Ovary (tissue), 9 donors: ENCODE results near the gene TENM3. TPM values are rescaled to one million over a fixed set of nuclear protein-coding genes. Genes with fewer than 3 reads are reported as not detected.

Experiments used
- DNase-seq, 5 donors: peaks; one replicate each; pipeline ENCODE4 v3.0.0-alpha.2; 2019 to 2020
- H3K27ac ChIP-seq, 2 donors: fragments of 200-600 bp; one replicate each; pipeline versions ENCODE4 v1.5.1 to v1.8.0; 2019 to 2022
- H3K27me3 ChIP-seq: fragments of 200-600 bp; one replicate; pipeline ENCODE4 v1.8.0; 2022
- H3K36me3 ChIP-seq: fragments of 200-600 bp; sonication (generic); one replicate; pipeline ENCODE4 v1.5.1; 2019
- H3K4me1 ChIP-seq: one replicate; pipeline ENCODE4 v1.8.1; 2013; ENCODE audit warnings: mild to moderate bottlenecking, moderate library complexity; ENCODE audit not compliant: insufficient read depth
- H3K4me3 ChIP-seq: fragments of 200-600 bp; sonication (generic); one replicate; pipeline ENCODE4 v1.5.1; 2017
- H3K9me3 ChIP-seq, 2 donors: fragments of 200-600 bp in 1 of 2; sonication (generic) in 1 of 2; one replicate each; pipeline versions ENCODE4 v1.5.1 to v1.8.1; 2013 to 2019; ENCODE audit warnings: mild to moderate bottlenecking in 1 of 2, moderate library complexity in 1 of 2
- EP300 ChIP-seq: sonication (generic); formaldehyde crosslinking; IDR thresholded peaks from one replicate; pipeline ENCODE4 v1.6.1; 2017; ENCODE audit warnings: antibody characterized with exemption
- POLR2A ChIP-seq: fragments of 450-650 bp; IDR thresholded peaks from one replicate; pipeline ENCODE4 v1.6.1; 2017; ENCODE audit warnings: antibody characterized with exemption, mild to moderate bottlenecking, moderate library complexity
- WGBS, 3 donors: extraction: QIAGEN DNeasy Blood & Tissue Kit in 1 of 3; methylation state at CpG; one replicate each; pipeline versions ENCODE4 v1.1.5 to v1.1.7; 2013 to 2017; 5-methylcytosine and 5-hydroxymethylcytosine counted together
- intact Hi-C, 4 donors: fragments of 100-400 bp; cut with DNase I; formaldehyde crosslinking; loops; one replicate each; pipeline versions ENCODE4 v1.11.0 to v1.15.1; 2022 to 2023
- polyA plus RNA-seq, 2 donors: library from polyadenylated mRNA; stranded (reverse); fragments of 200-250 nt in 1 of 2; fragments of 350-450 nt in 1 of 2; fragmentation: Illumina TruSeq in 1 of 2; extraction: RNeasy Lipid Tissue Mini Kit (QIAGEN cat#74804) in 1 of 2; gene quantifications; one replicate each; pipeline ENCODE4 v1.2.3, GENCODE V29; 2013 to 2014
- total RNA-seq, 7 donors: library from RNA; depleted of rRNA in 2 of 7; stranded (reverse); fragments of >200 nt in 2 of 7; fragmentation: NEBNext Ultra II Directional in 3 of 7; extraction: Animal tissue kit (Norgen Biotek cat#: 25700) in 3 of 7; gene quantifications; one replicate each; pipeline versions ENCODE4 v1.1.0 to v1.2.4, GENCODE V29; 2016 to 2023
- TF ChIP-seq, protein P1 (sequence below), 3 donors: fragments of 450-650 bp in 2 of 3; fragments of 200-600 bp in 1 of 3; IDR thresholded peaks; one replicate each; pipeline versions ENCODE4 v1.5.1 to v1.8.0; 2016 to 2022; ENCODE audit warnings: antibody characterized with exemption in 3 of 3, mild to moderate bottlenecking in 1 of 3
- donor health status: DM: no; HTN: no; CAD: no; lungs with moderate emphysema.
- donor health status: DM: no; HTN: no; CAD: no.
- donor health status: Bipolar disorder and iron deficiency.
- donor health status: DM: yes; HTN: yes; CAD: no.
- donor health status: DM: no; HTN: no; CAD: no.
- donor health status: DM: yes; HTN: yes; CAD: no.

Gene TENM3
- total and polyA plus RNA-seq, 9 donors: 0.82 to 16.1 (median 5.7) TPM

DNA sequence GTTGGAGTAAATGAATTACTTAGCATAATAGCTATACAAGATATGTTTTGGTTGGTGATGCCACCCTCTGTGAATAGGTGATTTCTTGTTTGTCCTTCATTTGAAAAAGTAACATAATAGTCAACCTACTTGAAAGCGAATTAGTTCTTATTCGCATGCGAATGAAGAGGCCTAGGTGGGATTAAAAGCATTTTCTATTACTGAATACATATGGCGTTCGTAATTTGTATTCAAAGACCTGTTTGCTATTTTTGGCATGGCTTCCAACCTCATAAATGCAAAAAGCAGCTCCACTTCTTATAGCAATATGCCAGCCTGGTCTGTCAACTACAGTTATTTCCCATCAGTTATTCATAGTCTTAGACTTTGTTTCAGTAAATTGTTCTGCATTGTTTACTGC is 261.3 kb downstream of the TENM3 start:
- no peaks in the 10 kb centered on the region for H3K36me3 ChIP-seq
- DNase-seq: no peak
- 93 to 96% (median 95%) methylated on average over 5 of the region's 5 CpGs for WGBS, 3 donors
- H3K4me1 ChIP-seq: no peaks in the 10 kb centered on the region
- TF ChIP-seq EP300 (no peak), POLR2A (no peak)
- TF ChIP-seq, protein P1, sequence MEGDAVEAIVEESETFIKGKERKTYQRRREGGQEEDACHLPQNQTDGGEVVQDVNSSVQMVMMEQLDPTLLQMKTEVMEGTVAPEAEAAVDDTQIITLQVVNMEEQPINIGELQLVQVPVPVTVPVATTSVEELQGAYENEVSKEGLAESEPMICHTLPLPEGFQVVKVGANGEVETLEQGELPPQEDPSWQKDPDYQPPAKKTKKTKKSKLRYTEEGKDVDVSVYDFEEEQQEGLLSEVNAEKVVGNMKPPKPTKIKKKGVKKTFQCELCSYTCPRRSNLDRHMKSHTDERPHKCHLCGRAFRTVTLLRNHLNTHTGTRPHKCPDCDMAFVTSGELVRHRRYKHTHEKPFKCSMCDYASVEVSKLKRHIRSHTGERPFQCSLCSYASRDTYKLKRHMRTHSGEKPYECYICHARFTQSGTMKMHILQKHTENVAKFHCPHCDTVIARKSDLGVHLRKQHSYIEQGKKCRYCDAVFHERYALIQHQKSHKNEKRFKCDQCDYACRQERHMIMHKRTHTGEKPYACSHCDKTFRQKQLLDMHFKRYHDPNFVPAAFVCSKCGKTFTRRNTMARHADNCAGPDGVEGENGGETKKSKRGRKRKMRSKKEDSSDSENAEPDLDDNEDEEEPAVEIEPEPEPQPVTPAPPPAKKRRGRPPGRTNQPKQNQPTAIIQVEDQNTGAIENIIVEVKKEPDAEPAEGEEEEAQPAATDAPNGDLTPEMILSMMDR (IDR thresholded peaks at IDR 0.05): no peak
- H3K27ac ChIP-seq: no peak overlapping the region
- H3K4me3 ChIP-seq: no peak overlapping the region
- H3K9me3 ChIP-seq: no peaks in the 10 kb centered on the region
- intact Hi-C loops: no loop called here
- H3K27me3 ChIP-seq: no peaks in the 10 kb centered on the region

DNA sequence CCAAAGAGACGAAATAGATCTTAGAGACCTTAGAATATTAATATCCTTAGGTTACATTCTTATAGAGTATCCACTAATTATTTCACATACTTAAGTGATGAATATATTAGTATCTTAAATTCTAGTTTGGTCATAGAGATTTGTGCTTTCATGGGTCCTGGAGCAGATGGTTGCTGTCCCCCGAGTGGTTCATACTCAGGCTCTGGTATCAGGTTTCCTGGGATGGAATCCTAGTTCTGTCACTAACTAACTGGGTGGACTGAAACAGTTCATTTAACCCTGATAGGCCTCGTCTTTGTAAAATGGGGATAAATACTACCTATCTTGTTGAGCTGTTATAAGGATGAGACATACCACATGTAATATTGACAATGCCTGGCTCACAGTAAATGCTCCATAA is 264.6 kb downstream of the TENM3 start:
- no peak overlapping the region for H3K27ac ChIP-seq
- DNase-seq: no peak
- WGBS, 3 donors: 56 to 61% (median 57%) methylated on average over 3 of the region's 3 CpGs
- no peaks in the 10 kb centered on the region for H3K36me3 ChIP-seq
- H3K4me3 ChIP-seq: no peak overlapping the region
- no peak for TF ChIP-seq POLR2A
- no peak for TF ChIP-seq EP300
- no peaks in the 10 kb centered on the region for H3K27me3 ChIP-seq
- intact Hi-C loops: no loop called here
- no peaks in the 10 kb centered on the region for H3K4me1 ChIP-seq
- H3K9me3 ChIP-seq: no peaks in the 10 kb centered on the region

DNA sequence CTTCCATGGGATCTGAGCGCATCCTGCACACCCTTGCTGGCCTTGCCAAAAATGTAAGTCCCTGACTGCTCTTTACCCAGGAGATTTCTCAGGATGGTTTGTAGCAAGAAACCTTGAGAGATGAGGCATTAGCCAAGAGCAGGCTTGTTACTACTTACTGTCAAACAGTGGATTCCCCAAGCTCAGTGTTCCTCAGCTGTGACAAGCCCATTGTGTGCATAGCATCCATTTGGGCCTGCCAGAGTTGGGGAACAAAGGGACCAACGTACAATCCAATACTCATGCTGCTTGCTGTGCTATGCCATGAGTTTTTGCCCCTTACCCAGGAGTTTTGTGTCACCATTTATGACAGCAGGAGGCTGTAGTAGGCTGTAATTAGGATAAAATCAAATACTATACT is 267.6 kb downstream of the TENM3 start:
- 76 to 84% (median 79%) methylated on average over 2 of the region's 2 CpGs for WGBS, 3 donors
- Histone ChIP-seq H3K4me1 (no peaks in the 10 kb centered on the region), H3K4me3 (no peak overlapping the region), H3K9me3 (no peaks in the 10 kb centered on the region), H3K27me3 (no peaks in the 10 kb centered on the region), H3K36me3 (peaks cover 3% of the 10 kb centered on the region), H3K27ac (no peak overlapping the region)
- no peak for DNase-seq
- no peak for TF ChIP-seq POLR2A
- TF ChIP-seq, protein P1 (IDR thresholded peaks at IDR 0.05): no peak
- no peak for TF ChIP-seq EP300
- intact Hi-C loops: no loop called here

DNA sequence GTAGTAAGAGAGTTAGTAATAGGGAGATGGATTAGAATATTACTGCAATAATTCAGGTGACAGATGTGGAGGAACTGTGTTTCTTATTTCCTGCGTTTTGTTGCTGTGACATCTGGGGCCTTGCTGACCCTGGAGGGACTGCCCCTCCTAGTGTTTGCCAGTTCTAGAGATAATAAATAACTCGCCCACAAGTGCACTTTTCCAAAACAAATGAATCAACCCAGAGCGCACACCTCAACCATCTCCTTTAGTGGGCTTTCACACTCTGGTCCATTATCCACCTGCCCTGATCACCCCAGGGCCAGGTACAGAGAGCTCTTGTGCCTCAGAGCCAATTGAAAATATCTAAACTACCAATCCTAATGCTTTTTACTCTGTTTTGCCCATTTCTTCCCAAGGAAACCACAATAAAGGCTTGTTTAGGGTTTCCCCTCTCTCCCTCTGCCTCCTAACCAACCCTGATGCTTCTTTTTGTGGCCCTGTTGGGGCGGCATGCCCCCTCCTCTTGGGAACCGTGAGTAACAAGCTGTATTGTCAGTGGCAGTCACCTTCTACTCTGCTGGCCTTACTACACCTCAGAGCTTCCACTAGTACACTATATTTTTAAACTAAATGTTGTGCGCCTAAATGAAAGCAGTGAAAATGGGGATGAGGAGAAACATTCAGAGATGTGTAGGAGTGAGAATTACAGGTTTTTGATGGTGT is 270.5 kb downstream of the TENM3 start:
- WGBS, 3 donors: 56 to 69% (median 63%) methylated on average over 6 of the region's 6 CpGs
- Histone ChIP-seq H3K27ac (no peak overlapping the region), H3K36me3 (peaks cover 3% of the 10 kb centered on the region), H3K4me1 (no peaks in the 10 kb centered on the region), H3K27me3 (no peaks in the 10 kb centered on the region), H3K9me3 (no peaks in the 10 kb centered on the region), H3K4me3 (no peak overlapping the region)
- intact Hi-C loops: no loop called here
- TF ChIP-seq POLR2A (no peak), EP300 (no peak)
- TF ChIP-seq, protein P1 (IDR thresholded peaks at IDR 0.05): no peak
- DNase-seq: no peak

DNA sequence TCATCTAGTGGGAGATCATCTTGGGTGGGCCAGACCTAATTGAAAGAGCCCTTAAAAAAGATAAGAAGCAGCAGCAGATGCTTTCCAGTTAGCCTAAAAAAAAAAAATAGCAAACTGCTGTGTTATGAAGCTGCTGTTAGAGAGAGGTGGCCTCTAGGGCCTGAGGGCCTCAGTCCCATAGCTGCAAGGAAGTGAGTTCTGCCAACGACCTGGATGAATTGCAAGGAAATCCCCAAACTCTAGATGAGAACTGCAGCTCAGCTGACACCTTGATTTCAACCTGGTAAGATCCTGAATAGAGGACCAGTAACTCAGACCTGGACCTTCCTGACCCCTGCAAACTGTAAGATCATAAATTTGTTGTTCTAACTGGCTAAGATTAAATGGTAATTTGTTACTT is 275.2 kb downstream of the TENM3 start:
- no peaks in the 10 kb centered on the region for H3K27me3 ChIP-seq
- WGBS, 3 donors: 29 to 39% (median 30%) methylated on average over 1 of the region's 1 CpG
- H3K9me3 ChIP-seq: no peaks in the 10 kb centered on the region
- no peaks in the 10 kb centered on the region for H3K4me1 ChIP-seq
- no peak overlapping the region for H3K27ac ChIP-seq
- no peak for DNase-seq
- no peak overlapping the region for H3K4me3 ChIP-seq
- TF ChIP-seq, protein P1 (IDR thresholded peaks at IDR 0.05): no peak
- TF ChIP-seq POLR2A: no peak
- TF ChIP-seq EP300: no peak
- peaks cover 3% of the 10 kb centered on the region for H3K36me3 ChIP-seq
- intact Hi-C loops: no loop called here
